SK-N-MC (cell line): ENCODE measurements around the gene SRRM2.

Experiments
- DNase-seq: peaks from one replicate; pipeline ENCODE4 v3.0.0-alpha.2; 2011; ENCODE audit warnings: low read depth, low spot score
- H3K27ac ChIP-seq: fragments of 200-600 bp; sonication (generic); 2 replicates; pipeline ENCODE4 v1.5.1; 2016; ENCODE audit warnings: mixed run types
- H3K36me3 ChIP-seq: fragments of 200-600 bp; sonication (generic); 2 replicates; pipeline ENCODE4 v1.6.1; 2017; ENCODE audit warnings: antibody characterized with exemption, low read length, mixed read lengths; ENCODE audit not compliant: insufficient read depth
- H3K4me3 ChIP-seq: fragments of 200-600 bp; sonication (generic); 2 replicates; pipeline ENCODE4 v1.5.1; 2016
- H3K9ac ChIP-seq: fragments of 200-600 bp; sonication (generic); 2 replicates; pipeline ENCODE4 v1.8.0; 2017; ENCODE audit warnings: mixed run types, mixed read lengths; ENCODE audit not compliant: insufficient read length
- H3K9me3 ChIP-seq: fragments of 200-600 bp; sonication (generic); 2 replicates; pipeline ENCODE4 v1.6.1; 2017; ENCODE audit warnings: low read depth, mild to moderate bottlenecking, antibody characterized with exemption, low read length, moderate library complexity, mixed read lengths
- EZH2 ChIP-seq: fragments of 200-600 bp; sonication (generic); IDR thresholded peaks from one replicate; pipeline ENCODE4 v1.6.1; 2017; ENCODE audit warnings: antibody characterized with exemption
- FOXP2 ChIP-seq: optimal IDR thresholded peaks from 2 replicates; pipeline ENCODE3; 2011; ENCODE audit warnings: mild to moderate bottlenecking, moderate library complexity; ENCODE audit not compliant: insufficient read depth; ENCODE audit errors: extremely low read length, control extremely low read depth
- POLR2AphosphoS5 ChIP-seq: IDR thresholded peaks from 2 replicates; pipeline ENCODE4 v1.6.1; 2012; ENCODE audit warnings: mild to moderate bottlenecking, low read depth, low read length, borderline replicate concordance

The SRRM2 gene

GRCh38 chr16:2819179-2819938, 66.9 kb downstream of the SRRM2 start:
- Histone ChIP-seq H3K27ac (no peak overlapping the region), H3K9ac (no peak overlapping the region), H3K4me3 (no peak overlapping the region), H3K9me3 (no peaks in the 10 kb centered on the region), H3K36me3 (no peaks in the 10 kb centered on the region)
- TF ChIP-seq POLR2AphosphoS5 (no peak), EZH2 (no peak), FOXP2 (no peak)
- DNase-seq = no peak

GRCh38 chr16:2819939-2820835, 67.7 kb downstream of the SRRM2 start:
- H3K27ac ChIP-seq = no peak overlapping the region
- TF ChIP-seq EZH2 = no peak
- no peak for TF ChIP-seq FOXP2
- no peak for TF ChIP-seq POLR2AphosphoS5
- no peaks in the 10 kb centered on the region for H3K9me3 ChIP-seq
- H3K9ac ChIP-seq = no peak overlapping the region
- H3K4me3 ChIP-seq = no peak overlapping the region
- DNase-seq = no peak
- H3K36me3 ChIP-seq = no peaks in the 10 kb centered on the region
